Cardiac muscle cell (in vitro differentiated cells and primary cell): ENCODE measurements around the gene TET2. TPM values are rescaled to one million over a fixed set of nuclear protein-coding genes. Genes with fewer than 3 reads are reported as not detected.

Experiments used
- DNase-seq, 2 donors: peaks; one replicate each; pipeline versions ENCODE4 v3.0.0 to v3.0.0-alpha.2; 2010 to 2017; ENCODE audit warnings: low read depth in 1 of 2, low spot score in 1 of 2
- H3K27ac ChIP-seq: fragments of 200-600 bp; sonication (generic); 2 replicates; pipeline ENCODE4 v1.5.1; 2016
- H3K27me3 ChIP-seq: fragments of 200-600 bp; sonication (generic); 2 replicates; pipeline ENCODE4 v1.6.0; 2016; ENCODE audit warnings: control low read depth
- H3K36me3 ChIP-seq: fragments of 200-600 bp; sonication (generic); 2 replicates; pipeline ENCODE4 v1.5.1; 2016; ENCODE audit warnings: control low read depth
- H3K4me1 ChIP-seq: fragments of 200-600 bp; sonication (generic); 2 replicates; pipeline ENCODE4 v1.8.1; 2017; ENCODE audit warnings: low read depth, mild to moderate bottlenecking, mixed run types
- H3K4me3 ChIP-seq: fragments of 200-600 bp; sonication (generic); 2 replicates; pipeline ENCODE4 v1.5.1; 2016; ENCODE audit warnings: mild to moderate bottlenecking
- H3K9me3 ChIP-seq: fragments of 200-600 bp; sonication (generic); 2 replicates; pipeline ENCODE4 v1.5.1; 2017; ENCODE audit warnings: low read depth, mild to moderate bottlenecking, control low read depth
- CTCF ChIP-seq: IDR thresholded peaks from 2 replicates; pipeline ENCODE4 v1.5.1; 2012; ENCODE audit warnings: low read depth, mild to moderate bottlenecking, low read length
- polyA plus RNA-seq: library from polyadenylated mRNA; unstranded; fragments of >200 nt; fragmentation: Nextera tagmentation; extraction: Ambion mirVana; gene quantifications from 2 replicates; pipeline ENCODE4 v1.2.1, GENCODE V29; 2016
- total RNA-seq: library from RNA; depleted of rRNA; stranded (reverse); fragments of >200 nt; gene quantifications from 2 replicates; pipeline ENCODE4 v1.2.3, GENCODE V29; 2016

The TET2 gene
- total RNA-seq (19.2 and 23.3 TPM in 2 replicates), polyA plus RNA-seq (10.5 and 14.4 TPM in 2 replicates)

GRCh38 chr4:105146276-105147015 lies at the start of gene TET2:
TET2 (plus strand) TSS chr4:105146876; CDS start chr4:105233943, 87,067 bp downstream.
- no peaks in the 10 kb centered on the region for H3K9me3 ChIP-seq
- peak; percentile 91 for DNase-seq
- peak within 1 kb of the TSS; percentile 86 for H3K4me3 ChIP-seq
- peaks cover 14% of the 10 kb centered on the region for H3K4me1 ChIP-seq
- H3K27me3 ChIP-seq: peaks cover 33% of the 10 kb centered on the region
- TF ChIP-seq CTCF: no peak
- H3K36me3 ChIP-seq: no peaks in the 10 kb centered on the region
- peak within 1 kb of the TSS; percentile 95 for H3K27ac ChIP-seq

- H3K27me3 ChIP-seq: no peaks in the 10 kb centered on the region
- no peaks in the 10 kb centered on the region for H3K9me3 ChIP-seq
- DNase-seq: peak in 1 of 2 donors; percentile 43
- H3K4me1 ChIP-seq: no peaks in the 10 kb centered on the region
- H3K27ac ChIP-seq: no peak overlapping the region
- no peak for TF ChIP-seq CTCF
- H3K4me3 ChIP-seq: no peak overlapping the region
- H3K36me3 ChIP-seq: no peaks in the 10 kb centered on the region
These were observed 44.7 kb upstream of the TET2 start for GRCh38 chr4:105102016-105102415.

GRCh38 chr4:105106426-105106825 lies 40.2 kb upstream of the TET2 start:
- Histone ChIP-seq H3K27ac (no peak overlapping the region), H3K4me3 (no peak overlapping the region), H3K9me3 (no peaks in the 10 kb centered on the region), H3K36me3 (no peaks in the 10 kb centered on the region), H3K4me1 (no peaks in the 10 kb centered on the region), H3K27me3 (no peaks in the 10 kb centered on the region)
- DNase-seq: no peak
- TF ChIP-seq CTCF: no peak

- H3K27me3 ChIP-seq: no peaks in the 10 kb centered on the region
- no peaks in the 10 kb centered on the region for H3K36me3 ChIP-seq
- TF ChIP-seq CTCF: no peak
- H3K4me1 ChIP-seq: no peaks in the 10 kb centered on the region
- no peak for DNase-seq
- no peak overlapping the region for H3K4me3 ChIP-seq
- no peak overlapping the region for H3K27ac ChIP-seq
- no peaks in the 10 kb centered on the region for H3K9me3 ChIP-seq
These were observed 39.4 kb upstream of the TET2 start for GRCh38 chr4:105107095-105107856.

GRCh38 chr4:105108971-105109370 lies 37.7 kb upstream of the TET2 start:
- Histone ChIP-seq H3K4me1 (no peaks in the 10 kb centered on the region), H3K36me3 (no peaks in the 10 kb centered on the region), H3K27me3 (no peaks in the 10 kb centered on the region), H3K4me3 (no peak overlapping the region), H3K27ac (no peak overlapping the region), H3K9me3 (no peaks in the 10 kb centered on the region)
- DNase-seq: no peak
- no peak for TF ChIP-seq CTCF
